Cardiac ventricle fibroblast (primary cell): ENCODE data around the gene DDX18. TPM values are rescaled to one million over a fixed set of nuclear protein-coding genes. Genes with fewer than 3 reads are reported as not detected.

ENCODE experiments used
- total RNA-seq: library from RNA; depleted of rRNA; stranded (reverse); fragments of >200 nt; gene quantifications from 2 replicates; pipeline ENCODE4 v1.2.3, GENCODE V29; 2015

DDX18 gene
- 26.5 and 30.0 TPM in 2 replicates for total RNA-seq

DNA sequence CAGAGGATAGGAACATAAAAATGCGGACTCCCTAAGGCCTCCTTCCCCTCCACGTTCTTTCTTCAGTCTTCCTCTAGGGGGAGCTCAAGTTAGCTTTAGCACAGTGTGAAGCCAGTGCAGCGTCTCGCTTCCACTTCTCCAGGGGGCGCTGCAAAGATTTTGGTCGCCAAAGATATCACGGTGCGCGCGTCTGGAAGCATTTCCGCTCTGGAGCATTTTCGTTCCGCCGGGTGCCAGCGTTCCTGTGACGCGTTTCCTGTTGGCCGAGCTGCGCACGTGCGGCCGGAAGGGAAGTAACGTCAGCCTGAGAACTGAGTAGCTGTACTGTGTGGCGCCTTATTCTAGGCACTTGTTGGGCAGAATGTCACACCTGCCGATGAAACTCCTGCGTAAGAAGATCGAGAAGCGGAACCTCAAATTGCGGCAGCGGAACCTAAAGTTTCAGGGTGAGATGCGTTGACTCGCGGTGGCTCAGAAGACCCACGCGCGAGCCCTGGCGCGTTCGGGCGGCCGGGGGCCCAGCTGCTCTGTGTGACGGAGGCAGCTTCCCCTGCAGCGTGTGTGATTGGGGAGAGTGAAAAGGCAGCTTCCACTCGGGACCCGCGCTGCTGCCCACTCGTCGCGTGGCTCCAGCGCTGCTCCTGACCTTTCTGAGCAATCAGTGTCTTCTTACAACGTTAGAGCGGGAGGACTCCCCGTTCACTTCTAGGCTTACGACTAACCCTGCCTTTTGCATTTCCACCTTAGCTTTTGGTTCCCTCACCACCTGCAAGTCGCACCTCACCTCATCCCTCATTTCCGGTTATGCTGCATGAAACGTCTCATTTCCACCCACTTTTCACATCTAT is at the start of gene DDX18:
Gene DDX18, plus strand, starts transcription at position 275 of the 848 bp plus-strand sequence. Its CDS starts 87 bp downstream, at position 362.

Other genes starting within 250 kb of the DDX18 start
- 8.8 and 10.7 TPM in 2 replicates for gene CCDC93, start 199.4 kb downstream of the DDX18 start, total RNA-seq